ENCODE results near the gene BACE1.

DNA sequence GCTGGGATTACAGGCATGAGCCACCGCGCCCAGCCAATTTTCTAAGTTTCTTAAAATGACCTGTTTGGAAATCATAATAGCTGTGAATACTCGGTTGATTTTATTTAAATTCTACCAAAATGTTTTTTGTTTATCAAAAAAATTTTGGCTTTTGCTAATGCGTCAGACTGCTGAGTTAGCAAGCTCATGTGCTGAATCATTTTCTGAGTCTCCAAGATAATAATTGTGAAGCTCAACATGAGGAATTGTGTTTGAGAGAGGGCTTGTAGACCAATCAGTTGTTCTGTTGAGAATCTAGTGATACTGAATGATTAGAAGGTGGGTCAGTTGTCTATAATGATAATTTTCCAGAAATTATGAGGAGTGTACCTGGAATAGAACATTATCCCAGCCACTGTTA lies 67.7 kb downstream of the BACE1 start:
- TF ChIP-seq RAD21 (conservative IDR thresholded peaks at IDR 0.05) (no peak), POLR2AphosphoS5 (IDR thresholded peaks at IDR 0.05) (no peak), EP300 (conservative IDR thresholded peaks at IDR 0.05; ENCODE audit: poor library complexity, severe bottlenecking) (no peak), TAF1 (IDR thresholded peaks at IDR 0.05; ENCODE audit: low read depth) (no peak)
- TF ChIP-seq, protein P1, sequence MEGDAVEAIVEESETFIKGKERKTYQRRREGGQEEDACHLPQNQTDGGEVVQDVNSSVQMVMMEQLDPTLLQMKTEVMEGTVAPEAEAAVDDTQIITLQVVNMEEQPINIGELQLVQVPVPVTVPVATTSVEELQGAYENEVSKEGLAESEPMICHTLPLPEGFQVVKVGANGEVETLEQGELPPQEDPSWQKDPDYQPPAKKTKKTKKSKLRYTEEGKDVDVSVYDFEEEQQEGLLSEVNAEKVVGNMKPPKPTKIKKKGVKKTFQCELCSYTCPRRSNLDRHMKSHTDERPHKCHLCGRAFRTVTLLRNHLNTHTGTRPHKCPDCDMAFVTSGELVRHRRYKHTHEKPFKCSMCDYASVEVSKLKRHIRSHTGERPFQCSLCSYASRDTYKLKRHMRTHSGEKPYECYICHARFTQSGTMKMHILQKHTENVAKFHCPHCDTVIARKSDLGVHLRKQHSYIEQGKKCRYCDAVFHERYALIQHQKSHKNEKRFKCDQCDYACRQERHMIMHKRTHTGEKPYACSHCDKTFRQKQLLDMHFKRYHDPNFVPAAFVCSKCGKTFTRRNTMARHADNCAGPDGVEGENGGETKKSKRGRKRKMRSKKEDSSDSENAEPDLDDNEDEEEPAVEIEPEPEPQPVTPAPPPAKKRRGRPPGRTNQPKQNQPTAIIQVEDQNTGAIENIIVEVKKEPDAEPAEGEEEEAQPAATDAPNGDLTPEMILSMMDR (IDR thresholded peaks at IDR 0.05; ENCODE audit: poor library complexity, severe bottlenecking): no peak

Data from neural cell (in vitro differentiated cells).